CD4-positive, alpha-beta T cell treated with Interleukin-21 for 1 hour (primary cell): ENCODE data around the gene SEMA3F.

Source experiments
- DNase-seq: peaks from one replicate; pipeline ENCODE4 v3.0.0-alpha.2; 2020

The SEMA3F gene

GRCh38 chr3:50156549-50157493 is 1.7 kb downstream of the SEMA3F start:
- no peak for DNase-seq

- DNase-seq = no peak
Measured at GRCh38 chr3:50157827-50158529, 2.9 kb downstream of the SEMA3F start.

DNA sequence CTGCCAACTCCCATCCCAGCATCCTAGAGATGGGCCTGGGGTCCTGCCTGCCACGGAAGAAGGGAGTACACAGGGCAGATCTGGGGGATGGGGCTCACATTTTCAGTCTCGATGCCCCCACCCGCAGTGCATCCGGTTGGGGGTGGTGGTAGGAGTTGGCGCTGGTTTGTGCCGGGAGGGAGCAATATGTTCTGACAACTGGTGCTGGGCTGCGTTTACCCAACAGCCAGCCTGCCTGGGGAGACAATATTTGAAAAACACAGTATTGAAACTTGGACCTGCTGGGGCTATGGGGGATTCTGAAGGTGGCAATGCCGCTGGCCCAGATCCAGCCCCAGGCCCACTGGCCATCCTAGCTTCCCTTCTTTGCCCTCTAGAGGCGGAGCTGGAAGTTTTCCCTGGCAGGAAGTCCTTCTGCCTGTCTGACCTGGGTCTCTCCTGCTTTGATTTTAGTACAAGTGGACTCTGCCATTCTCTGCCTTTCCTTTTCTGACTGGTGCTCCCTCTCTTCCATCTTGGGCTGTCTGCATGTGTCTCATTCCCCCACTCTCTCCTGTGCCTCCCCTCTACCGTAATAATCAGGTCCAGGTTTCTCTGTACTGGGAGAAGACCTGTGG is 3.5 kb downstream of the SEMA3F start:
- no peak for DNase-seq

- DNase-seq = no peak
Measured at GRCh38 chr3:50160561-50160983, 5.4 kb downstream of the SEMA3F start.

- DNase-seq = no peak
Measured at GRCh38 chr3:50161320-50161719, 6.2 kb downstream of the SEMA3F start.

- DNase-seq = no peak
Measured at GRCh38 chr3:50162034-50162883, 7.1 kb downstream of the SEMA3F start.

DNA sequence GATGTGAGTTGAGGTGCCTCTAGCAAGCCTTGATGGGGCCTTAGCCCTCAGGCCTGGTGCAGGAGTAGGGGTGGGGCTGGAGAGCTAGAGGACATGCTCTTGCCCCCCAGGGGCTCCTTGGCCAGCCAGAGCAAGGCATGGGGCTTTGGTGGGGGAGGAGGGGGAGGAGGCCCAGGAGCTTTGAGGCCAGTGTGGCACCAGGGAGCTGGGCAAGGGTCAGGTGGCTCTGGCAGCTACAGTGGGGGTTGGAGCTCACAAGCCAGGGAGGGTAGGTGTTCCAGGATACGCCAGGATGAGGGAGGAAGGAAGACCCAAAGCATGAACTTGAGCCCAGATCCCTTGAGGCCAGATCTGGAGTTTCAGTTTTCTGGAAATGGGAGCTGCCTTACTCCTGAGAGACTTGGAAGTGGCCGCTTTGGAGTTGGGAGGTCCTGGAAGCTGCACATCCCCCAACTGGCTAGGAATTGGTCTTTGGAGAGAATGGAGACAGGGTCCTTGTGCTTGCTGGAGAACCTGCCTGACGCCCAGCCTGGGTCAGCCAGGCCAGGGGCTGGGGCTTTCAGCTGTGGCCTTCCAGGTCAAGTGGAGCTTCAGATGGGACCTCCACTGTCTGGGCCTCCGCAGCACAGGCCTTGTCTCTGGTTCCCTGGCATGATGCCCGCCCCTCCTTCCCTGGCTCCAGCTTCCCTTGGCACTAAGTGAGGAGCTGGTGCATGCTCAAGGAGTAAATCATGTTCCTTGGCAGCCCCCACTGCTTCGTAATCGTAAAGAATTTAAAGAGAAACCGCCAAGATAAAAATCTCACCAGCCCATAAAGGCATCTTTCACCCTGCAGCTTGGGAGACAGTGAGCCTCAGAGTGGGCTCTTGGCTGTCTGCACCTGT is 8.7 kb downstream of the SEMA3F start:
- DNase-seq = no peak

DNA sequence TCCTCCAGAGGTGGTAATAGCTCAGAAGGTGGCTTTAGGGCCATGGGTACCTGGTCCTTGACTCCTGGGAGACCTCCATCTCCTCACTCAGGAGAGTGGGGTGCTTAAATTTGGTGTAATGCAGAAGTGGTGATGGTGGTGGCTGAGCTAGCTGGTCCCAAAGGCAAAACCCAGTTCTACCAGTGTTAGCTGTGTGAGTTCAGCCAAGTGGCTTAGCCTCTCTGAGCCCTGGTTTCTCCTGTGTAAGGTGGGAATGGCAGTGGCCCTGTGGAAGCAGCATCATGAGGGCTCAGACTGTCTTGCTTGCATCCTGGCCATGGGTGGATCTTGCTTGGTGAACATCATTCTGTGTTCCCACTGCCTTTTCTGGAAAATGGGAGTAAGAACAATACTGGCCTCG is 9.4 kb downstream of the SEMA3F start:
- DNase-seq = no peak

DNA sequence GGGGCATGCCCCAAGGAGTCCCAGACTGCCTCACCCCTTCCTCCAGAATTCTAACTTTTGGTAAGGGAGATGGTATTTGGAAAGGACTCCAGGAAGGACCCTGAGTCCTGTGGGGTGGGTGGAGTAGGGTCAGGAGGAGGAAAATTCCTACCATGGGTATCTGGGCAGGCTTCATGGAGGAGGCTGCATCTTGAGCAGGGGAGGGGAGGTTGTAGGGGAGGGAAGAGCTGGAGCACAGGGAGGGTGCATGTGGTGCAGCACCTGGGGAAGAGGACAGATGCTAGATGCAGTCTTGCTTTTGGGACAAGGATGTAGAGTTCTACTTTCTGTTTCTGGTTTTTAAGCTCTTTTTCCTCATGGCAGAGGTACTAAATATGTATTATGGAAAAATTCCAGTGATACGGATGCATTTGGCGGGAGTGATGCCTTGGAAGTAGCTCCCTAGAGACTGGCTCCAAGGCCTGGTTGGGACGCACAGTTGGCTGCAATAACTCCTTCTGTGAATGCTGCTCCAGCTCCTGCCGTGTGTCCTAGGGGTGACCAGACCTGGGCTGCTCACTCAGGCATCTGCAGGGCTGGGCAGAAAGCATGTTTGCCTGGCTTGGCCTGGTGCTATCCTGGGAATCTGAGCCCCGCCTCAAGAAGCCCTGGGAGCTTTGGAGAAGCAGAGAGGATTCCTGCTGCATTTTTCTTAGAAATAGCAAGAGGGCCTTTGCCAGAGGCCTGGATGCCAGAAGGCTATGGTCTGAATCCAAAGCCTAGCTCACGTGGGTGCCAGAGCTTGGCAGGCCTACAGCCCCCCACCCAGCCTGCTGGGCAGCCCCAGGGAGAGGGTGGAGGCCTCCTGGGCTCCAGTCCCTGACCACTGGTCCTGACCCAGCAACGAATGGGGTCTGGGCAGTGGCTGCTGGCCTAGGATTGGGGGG is 10.1 kb downstream of the SEMA3F start:
- no peak for DNase-seq

- DNase-seq = no peak
Measured at GRCh38 chr3:50165910-50166538, 10.9 kb downstream of the SEMA3F start.

DNA sequence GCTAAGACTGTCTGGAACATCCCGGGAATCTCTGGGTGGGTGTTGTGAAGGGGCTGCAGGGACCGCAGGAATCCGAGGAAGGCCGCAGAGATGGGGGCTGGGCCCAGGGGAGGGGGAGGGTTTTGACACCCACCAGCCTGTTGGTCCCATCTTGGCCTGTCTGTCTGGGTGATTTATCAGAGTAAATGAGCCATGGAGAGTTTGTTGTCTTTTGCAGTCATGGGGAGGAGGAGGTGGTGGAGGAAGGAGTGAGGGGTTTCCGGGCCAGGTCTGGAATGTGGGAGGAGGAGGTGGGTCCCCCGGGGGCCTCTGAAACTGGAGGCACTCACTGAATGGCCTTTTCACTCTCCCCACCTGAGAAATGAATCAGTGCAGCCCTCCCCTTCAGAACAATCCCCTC is 11.5 kb downstream of the SEMA3F start:
- DNase-seq = no peak

GRCh38 chr3:50167069-50167840 is 12.1 kb downstream of the SEMA3F start:
- DNase-seq = no peak

GRCh38 chr3:50167841-50168209 is 12.7 kb downstream of the SEMA3F start:
- DNase-seq = no peak

DNA sequence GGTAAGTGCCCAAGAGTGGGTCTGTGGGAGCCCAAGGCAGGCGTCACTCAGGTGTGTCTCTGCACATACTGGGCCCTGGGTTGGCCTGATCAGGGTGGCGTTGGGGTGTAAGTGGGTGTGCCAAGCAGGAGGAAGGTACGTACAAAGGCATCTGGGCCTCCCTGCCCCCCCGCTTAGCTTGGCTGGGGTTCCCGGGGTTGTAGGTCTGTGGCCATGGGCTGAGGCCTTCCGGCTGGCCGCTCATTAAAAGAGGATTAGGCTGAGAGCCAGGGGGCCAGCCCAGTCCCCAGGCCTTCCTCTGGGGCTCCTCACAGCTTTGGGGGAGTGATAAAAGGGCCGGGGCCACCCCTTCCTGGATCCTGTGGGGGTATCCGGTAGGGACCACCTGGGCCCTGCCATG is 13.3 kb downstream of the SEMA3F start:
- no peak for DNase-seq

- DNase-seq = no peak
Measured at GRCh38 chr3:50168791-50169190, 13.7 kb downstream of the SEMA3F start.

- no peak for DNase-seq
Measured at GRCh38 chr3:50169232-50169832, 14.2 kb downstream of the SEMA3F start.

DNA sequence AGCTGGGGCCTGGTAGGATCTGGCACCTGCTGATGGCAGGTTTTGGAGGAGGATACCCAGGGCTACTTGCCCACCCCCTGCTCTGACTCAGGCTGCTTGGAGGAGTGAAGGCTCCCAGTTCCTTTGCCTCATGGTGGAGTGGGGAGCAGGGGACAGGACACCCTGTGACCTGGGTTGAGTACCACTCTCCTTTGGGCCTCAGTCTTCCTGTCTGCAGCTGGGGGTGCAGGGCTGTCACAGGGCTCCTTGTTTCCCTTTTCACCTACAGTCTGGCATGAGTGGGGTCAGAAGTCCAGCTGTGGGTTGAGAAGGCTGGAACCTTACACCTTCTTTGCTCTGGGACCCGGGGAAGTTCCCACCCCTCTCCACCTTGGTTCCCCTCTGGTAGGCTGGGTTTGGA is 14.7 kb downstream of the SEMA3F start:
- no peak for DNase-seq

DNA sequence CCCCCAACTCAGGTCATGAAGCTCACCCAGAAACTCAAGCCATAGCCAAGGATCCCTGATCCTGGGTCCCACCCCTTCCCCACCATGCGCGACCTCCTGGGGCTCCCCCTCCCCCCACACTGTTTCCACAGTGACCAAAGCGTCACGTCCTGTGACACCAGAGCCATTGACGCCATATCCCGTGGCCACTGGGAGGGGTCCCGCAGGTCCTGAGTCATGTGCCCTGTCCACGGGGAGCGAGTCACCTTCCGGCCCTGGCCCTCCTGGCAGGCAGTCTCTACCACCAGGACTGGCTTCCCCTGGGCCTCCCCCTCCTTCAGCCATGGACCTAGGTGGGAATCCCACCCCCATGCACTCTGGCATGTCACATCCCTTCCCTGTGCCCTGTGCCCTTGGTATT is 15.6 kb downstream of the SEMA3F start:
- DNase-seq = no peak
